Large intestine (tissue), 3 donors: ENCODE results near the gene KIF7. TPM values are rescaled to one million over a fixed set of nuclear protein-coding genes. Genes with fewer than 3 reads are reported as not detected.
A peak's percentile ranks its signal among the peaks of the same experiment; 100 is the strongest.

Experiments used
- DNase-seq, 2 donors: peaks; one replicate each; pipeline versions ENCODE4 v3.0.0 to v3.0.0-alpha.2; 2013
- H3K27ac ChIP-seq: one replicate; pipeline ENCODE4 v1.5.1; 2013; ENCODE audit warnings: low read length
- H3K27me3 ChIP-seq: 2 replicates; pipeline ENCODE4 v1.6.1; 2013; ENCODE audit warnings: low read length; ENCODE audit not compliant: control insufficient read depth, insufficient read depth
- H3K36me3 ChIP-seq: 2 replicates; pipeline ENCODE4 v1.6.1; 2013; ENCODE audit warnings: low read length; ENCODE audit not compliant: control insufficient read depth, insufficient read depth
- H3K4me1 ChIP-seq: one replicate; pipeline ENCODE4 v1.6.1; 2013; ENCODE audit warnings: low read length; ENCODE audit not compliant: control insufficient read depth, insufficient read depth
- H3K4me3 ChIP-seq: one replicate; pipeline ENCODE4 v1.5.1; 2013; ENCODE audit warnings: low read length
- H3K9me3 ChIP-seq: one replicate; pipeline ENCODE4 v1.6.1; 2013; ENCODE audit warnings: mild to moderate bottlenecking, low read depth, low read length, moderate library complexity; ENCODE audit not compliant: control insufficient read depth
- WGBS: methylation state at CpG from one replicate; pipeline ENCODE4 v1.1.5; 2013; ENCODE audit warnings: low lambda C conversion rate; ENCODE audit not compliant: insufficient coverage; 5-methylcytosine and 5-hydroxymethylcytosine counted together
- polyA plus RNA-seq: library from polyadenylated mRNA; unstranded; fragments of 120-200 nt; gene quantifications from one replicate; pipeline ENCODE4 v1.2.1, GENCODE V29; 2013

Gene KIF7
- polyA plus RNA-seq, 1 donor: 3.7 TPM

DNA sequence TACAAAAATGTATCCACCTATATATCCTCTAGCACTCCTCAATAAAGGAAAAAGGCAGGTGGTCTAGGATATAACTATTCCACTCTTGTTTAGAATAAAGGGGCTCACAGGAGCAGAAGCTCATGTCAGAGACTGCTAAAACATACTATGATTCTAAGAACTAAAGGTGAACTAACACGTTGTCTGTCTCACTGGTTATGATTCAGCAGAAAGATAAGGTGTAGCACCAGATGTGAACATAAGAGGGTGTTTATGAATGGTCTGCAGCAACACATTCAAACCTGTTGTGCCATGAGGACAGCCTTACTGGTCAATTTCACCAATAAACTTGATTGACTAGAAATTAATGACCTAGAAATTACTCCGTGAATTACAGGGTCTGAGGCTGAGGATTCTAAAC, 30.7 kb upstream of the KIF7 start:
- WGBS: 70% methylated on average over 2 of the region's 2 CpGs
- Histone ChIP-seq H3K4me3 (no peak overlapping the region), H3K9me3 (no peaks in the 10 kb centered on the region), H3K27ac (no peak overlapping the region), H3K27me3 (no peaks in the 10 kb centered on the region), H3K36me3 (peaks cover 16% of the 10 kb centered on the region), H3K4me1 (peaks cover 2% of the 10 kb centered on the region)
- DNase-seq: no peak

DNA sequence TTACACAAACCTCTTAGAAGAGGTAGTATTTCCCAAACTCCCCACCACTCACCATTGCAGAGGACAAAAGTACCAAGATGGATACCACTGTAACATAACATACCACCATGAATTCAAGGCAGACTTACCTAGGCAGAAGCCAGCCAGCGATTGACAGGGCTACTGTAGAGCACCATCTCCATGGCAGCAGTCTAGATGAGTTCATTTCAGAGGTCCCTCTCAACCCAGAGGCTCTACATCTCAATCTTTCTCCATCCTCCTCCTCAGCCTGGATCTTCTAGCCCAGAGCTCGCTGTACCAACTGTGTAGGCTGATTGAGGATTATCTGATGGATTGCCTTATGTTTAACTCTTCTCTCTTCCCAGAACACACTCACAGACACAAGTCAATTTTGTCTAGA, 25.9 kb upstream of the KIF7 start:
- WGBS: no CpG with 5 or more reads among the region's 2 CpGs
- Histone ChIP-seq H3K4me1 (peaks cover 8% of the 10 kb centered on the region), H3K27ac (no peak overlapping the region), H3K36me3 (peaks cover 14% of the 10 kb centered on the region), H3K4me3 (no peak overlapping the region), H3K9me3 (no peaks in the 10 kb centered on the region), H3K27me3 (no peaks in the 10 kb centered on the region)
- DNase-seq: no peak

DNA sequence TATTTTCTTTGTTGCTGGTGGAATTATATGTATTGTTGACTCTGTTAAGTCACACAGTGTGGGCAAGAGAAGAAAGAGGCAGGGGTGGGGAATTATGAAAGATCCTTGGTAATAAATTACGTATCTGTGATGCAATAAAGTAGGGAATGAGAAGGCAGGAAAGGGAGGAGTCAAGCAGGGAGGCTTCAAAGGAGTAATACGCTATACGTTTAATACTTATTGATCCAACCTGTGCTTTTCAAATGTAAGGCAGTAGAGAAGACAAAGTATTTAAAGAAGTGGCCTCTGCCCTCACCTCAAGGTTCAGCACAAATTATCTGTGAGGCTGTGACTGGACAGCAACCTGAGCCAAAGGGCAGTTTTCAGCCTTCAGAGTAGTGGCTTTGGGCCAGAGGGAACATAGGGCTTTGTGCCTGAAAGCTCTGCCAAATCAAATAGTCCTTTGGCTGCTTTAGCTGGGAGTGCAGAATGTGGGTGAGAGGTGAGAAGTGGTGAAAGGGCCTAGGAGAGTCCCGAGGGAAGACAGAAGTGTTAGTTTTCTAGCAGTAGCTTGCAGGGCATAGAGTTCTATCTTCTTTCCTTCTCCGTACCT, 25.1 kb upstream of the KIF7 start:
- Histone ChIP-seq H3K36me3 (peaks cover 9% of the 10 kb centered on the region), H3K4me1 (peaks cover 8% of the 10 kb centered on the region), H3K9me3 (no peaks in the 10 kb centered on the region), H3K27me3 (no peaks in the 10 kb centered on the region), H3K4me3 (no peak overlapping the region), H3K27ac (peak overlapping the region; percentile 20)
- WGBS: 51% methylated on average over 3 of the region's 5 CpGs
- peak; percentile 20 to 67 for DNase-seq

DNA sequence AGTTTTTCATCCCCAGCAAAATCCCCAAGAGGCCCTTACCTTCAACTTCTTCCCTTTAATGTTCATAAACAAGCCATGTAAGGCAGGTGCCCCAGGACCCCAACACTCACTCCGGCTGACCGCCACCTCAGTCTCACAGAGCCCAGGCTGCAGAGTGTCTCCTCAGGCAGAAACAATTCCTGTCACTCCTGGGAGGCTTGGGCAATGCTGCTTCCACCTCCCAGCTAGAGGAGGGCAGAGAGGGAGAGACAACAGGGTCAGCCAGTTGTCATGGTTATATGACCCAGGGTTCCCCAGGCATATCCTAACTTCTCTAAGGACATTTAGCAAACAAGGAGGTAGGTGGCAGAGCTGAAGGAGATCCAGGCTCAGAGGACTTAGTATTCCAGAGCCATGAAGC, 23.9 kb upstream of the KIF7 start, which contains the start of gene PLIN1:
Gene PLIN1, minus strand, starts transcription at position 156 of the 400 bp plus-strand sequence. CDS start 1,878 bp downstream, outside the sequence.
- DNase-seq: no peak
- Histone ChIP-seq H3K9me3 (no peaks in the 10 kb centered on the region), H3K4me1 (peaks cover 8% of the 10 kb centered on the region), H3K36me3 (peaks cover 7% of the 10 kb centered on the region), H3K4me3 (no peak within 1 kb of the TSS), H3K27ac (peak within 1 kb of the TSS; percentile 20), H3K27me3 (no peaks in the 10 kb centered on the region)
- no CpG with 5 or more reads among the region's 2 CpGs for WGBS

DNA sequence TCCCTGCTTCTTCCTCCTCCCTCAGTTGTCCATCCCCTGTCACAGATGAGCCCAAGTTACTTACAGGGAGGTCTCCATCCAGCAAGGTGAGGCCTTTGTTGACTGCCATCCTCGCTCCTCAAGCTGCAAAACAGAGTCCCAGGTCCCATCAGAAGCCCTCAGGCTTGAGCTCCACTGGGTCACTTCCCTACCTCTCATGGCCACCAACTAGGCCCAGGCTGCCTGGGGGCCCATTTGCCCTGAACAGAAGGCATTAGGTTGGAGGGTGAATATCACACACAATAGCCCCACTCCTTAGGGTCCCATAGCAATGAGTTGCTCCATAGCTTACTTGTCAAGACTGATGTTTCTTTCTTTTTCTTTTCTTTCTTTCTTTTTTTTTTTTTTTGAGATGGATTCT, 22.1 kb upstream of the KIF7 start:
- WGBS: no CpG with 5 or more reads among the region's 1 CpG
- H3K36me3 ChIP-seq: no peaks in the 10 kb centered on the region

DNA sequence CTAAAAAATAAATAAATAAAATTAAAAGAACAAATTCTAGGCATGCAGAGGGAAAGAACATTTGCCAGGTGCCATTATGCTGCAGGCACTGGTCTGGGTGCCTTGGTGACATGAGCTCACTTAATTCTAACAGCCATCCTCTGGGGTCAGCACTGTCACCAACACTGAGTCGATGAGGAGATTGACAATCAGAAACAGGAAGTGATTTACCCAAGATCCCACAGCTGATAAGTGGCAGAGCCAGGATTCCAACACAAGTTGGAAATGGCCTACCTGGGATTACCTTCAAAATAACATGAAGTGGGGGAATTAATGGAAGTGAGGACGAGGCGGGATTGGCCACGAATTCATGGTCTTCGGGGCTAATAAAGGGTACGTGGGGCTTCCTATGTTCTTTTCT, 20.3 kb upstream of the KIF7 start:
- Histone ChIP-seq H3K36me3 (no peaks in the 10 kb centered on the region), H3K4me3 (no peak overlapping the region), H3K27ac (no peak overlapping the region), H3K9me3 (peaks cover 2% of the 10 kb centered on the region), H3K27me3 (no peaks in the 10 kb centered on the region), H3K4me1 (peaks cover 11% of the 10 kb centered on the region)
- no peak for DNase-seq
- WGBS: no CpG with 5 or more reads among the region's 6 CpGs

More for the DNA sequence above, 22.1 kb upstream of the KIF7 start:
- peaks cover 2% of the 10 kb centered on the region for H3K9me3 ChIP-seq
- DNase-seq: no peak
- no peak overlapping the region for H3K27ac ChIP-seq
- no peaks in the 10 kb centered on the region for H3K27me3 ChIP-seq
- no peak overlapping the region for H3K4me3 ChIP-seq
- peaks cover 8% of the 10 kb centered on the region for H3K4me1 ChIP-seq

DNA sequence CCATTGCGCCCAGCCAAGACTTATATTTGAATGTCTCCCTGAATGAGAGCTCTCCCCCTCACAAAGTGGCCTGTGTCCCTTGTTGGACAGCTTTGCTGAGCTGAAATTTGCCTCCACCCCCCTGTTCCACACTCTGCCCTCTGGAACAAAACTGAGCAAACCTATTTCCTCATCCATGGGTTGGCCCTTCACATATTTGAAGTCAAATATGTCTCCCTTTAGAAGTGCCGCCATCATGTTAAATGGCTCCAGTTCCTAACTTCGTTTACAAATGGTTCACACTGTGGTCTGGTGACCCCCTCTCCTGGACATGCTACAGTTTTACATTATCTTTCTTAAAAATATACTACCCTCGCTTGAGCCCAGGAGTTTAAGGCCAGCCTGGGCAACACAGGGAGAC, 19.3 kb upstream of the KIF7 start:
- H3K36me3 ChIP-seq: no peaks in the 10 kb centered on the region

DNA sequence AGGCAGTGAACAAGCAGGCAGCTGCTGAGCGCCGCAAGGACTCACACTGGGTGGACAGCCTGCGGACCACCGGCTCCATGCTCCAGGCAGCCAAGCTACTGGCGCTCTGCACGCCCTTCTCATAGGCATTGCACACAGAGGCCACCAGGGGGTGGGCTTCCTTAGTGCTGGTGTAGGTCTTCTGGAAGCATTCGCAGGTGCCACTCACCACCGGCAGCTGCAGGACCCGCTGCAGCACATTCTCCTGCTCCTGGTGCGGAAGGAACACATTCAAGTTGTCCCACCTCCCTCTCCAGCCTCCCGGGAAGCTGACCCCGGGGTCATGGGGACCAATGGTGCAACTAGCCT, 17.9 kb upstream of the KIF7 start:
- WGBS: no CpG with 5 or more reads among the region's 12 CpGs
- DNase-seq: no peak
- H3K4me1 ChIP-seq: peaks cover 9% of the 10 kb centered on the region
- H3K9me3 ChIP-seq: peaks cover 2% of the 10 kb centered on the region
- no peak overlapping the region for H3K27ac ChIP-seq
- H3K4me3 ChIP-seq: no peak overlapping the region
- H3K27me3 ChIP-seq: no peaks in the 10 kb centered on the region
- no peaks in the 10 kb centered on the region for H3K36me3 ChIP-seq

More for the DNA sequence above, 19.3 kb upstream of the KIF7 start:
- no peak overlapping the region for H3K4me3 ChIP-seq
- peaks cover 9% of the 10 kb centered on the region for H3K4me1 ChIP-seq
- H3K9me3 ChIP-seq: peaks cover 2% of the 10 kb centered on the region
- no peak overlapping the region for H3K27ac ChIP-seq
- no peak for DNase-seq
- H3K27me3 ChIP-seq: no peaks in the 10 kb centered on the region
- WGBS: 92% methylated on average over 2 of the region's 4 CpGs

DNA sequence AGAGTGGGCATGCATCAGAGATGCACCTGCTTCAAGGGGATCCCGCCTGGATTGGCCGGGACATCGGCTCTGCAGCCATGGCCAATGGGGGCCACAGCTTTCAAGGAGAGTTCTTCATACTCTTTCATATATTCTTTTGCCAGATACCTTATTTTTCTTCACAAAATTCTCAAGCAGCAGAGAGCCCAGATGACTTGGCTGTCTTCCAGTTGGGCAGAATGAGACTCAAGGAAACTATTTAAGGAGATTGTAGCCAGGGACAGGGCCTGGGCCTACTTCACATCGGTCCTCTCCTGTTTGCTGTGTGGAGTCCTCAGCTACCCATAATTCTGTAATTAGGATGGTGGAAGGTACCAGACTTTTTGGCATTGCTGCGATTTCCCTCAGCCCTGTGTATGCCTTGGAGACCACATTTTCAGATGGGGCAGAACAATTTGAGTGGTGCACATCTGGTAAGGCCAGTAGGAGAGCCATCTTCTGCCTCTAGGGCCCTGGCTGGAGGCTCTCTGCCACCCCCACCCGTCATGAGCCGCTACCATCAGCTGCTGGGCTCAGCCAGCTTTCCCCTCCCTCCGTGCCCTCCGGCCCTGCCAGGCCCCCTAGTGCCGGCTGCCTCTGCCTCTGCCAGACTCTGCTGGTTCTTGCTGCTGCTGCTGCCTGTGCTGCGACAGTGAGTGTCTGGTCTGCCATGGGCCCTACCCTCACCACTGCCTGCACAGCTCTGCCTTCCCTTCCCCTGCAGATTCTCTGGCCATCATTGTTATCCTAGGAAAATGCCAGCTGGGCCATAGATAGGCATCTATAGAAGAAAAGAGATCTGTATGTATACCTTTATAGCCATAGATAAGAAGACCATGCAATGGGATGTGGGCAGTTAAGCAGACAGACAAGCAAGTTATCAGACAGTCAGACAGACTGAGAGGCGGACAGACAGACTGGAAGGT, 17.2 kb upstream of the KIF7 start:
- WGBS: no CpG with 5 or more reads among the region's 12 CpGs
- Histone ChIP-seq H3K4me1 (peaks cover 9% of the 10 kb centered on the region), H3K9me3 (peaks cover 4% of the 10 kb centered on the region), H3K36me3 (no peaks in the 10 kb centered on the region), H3K4me3 (no peak overlapping the region), H3K27ac (no peak overlapping the region), H3K27me3 (no peaks in the 10 kb centered on the region)
- no peak for DNase-seq

DNA sequence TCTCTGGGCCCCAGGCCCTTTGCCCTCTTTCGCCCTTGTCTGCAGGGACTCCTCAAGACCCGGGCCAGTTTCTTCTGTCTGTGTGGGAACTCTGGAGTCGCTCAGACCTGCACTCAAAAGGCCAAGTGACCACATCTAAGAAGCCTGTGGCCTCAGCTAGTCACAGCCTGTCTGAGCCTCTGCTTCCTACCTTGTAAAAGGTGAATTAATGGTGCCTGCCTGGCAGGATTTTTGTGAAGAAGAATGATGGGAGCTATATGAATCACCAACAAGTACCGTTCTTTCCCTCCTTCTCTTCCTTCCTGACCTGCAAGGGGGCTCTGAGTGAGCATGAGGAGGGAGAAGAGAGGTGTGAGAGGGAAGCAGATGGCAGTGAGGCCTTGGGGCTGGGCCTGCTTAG, 16.4 kb upstream of the KIF7 start:
- no peak for DNase-seq
- no peaks in the 10 kb centered on the region for H3K27me3 ChIP-seq
- H3K4me1 ChIP-seq: peaks cover 9% of the 10 kb centered on the region
- no peak overlapping the region for H3K4me3 ChIP-seq
- H3K36me3 ChIP-seq: no peaks in the 10 kb centered on the region
- peaks cover 5% of the 10 kb centered on the region for H3K9me3 ChIP-seq
- no peak overlapping the region for H3K27ac ChIP-seq
- no CpG with 5 or more reads among the region's 4 CpGs for WGBS
